ENCODE results near the gene PRKG1.

PRKG1 gene

GRCh38 chr10:51956822-51957221, 882.5 kb downstream of the PRKG1 start:
- H3K4me1 ChIP-seq (ENCODE audit: control insufficient read depth, insufficient read depth, low read length): peaks cover 10% of the 10 kb centered on the region
- H3K36me3 ChIP-seq (ENCODE audit: control insufficient read depth, insufficient read depth, low read length): no peaks in the 10 kb centered on the region
- no peaks in the 10 kb centered on the region for H3K27me3 ChIP-seq (ENCODE audit: control insufficient read depth, insufficient read depth, low read length)
- no peak overlapping the region for H3K4me3 ChIP-seq (ENCODE audit: low read length)
- H3K27ac ChIP-seq (ENCODE audit: low read depth, low read length): no peak overlapping the region
- no peak overlapping the region for H3K9ac ChIP-seq (ENCODE audit: low read length)

- Histone ChIP-seq H3K4me3 (ENCODE audit: low read length) (no peak overlapping the region), H3K27me3 (ENCODE audit: control insufficient read depth, insufficient read depth, low read length) (no peaks in the 10 kb centered on the region), H3K9ac (ENCODE audit: low read length) (no peak overlapping the region), H3K27ac (ENCODE audit: low read depth, low read length) (no peak overlapping the region), H3K4me1 (ENCODE audit: control insufficient read depth, insufficient read depth, low read length) (peaks cover 2% of the 10 kb centered on the region), H3K36me3 (ENCODE audit: control insufficient read depth, insufficient read depth, low read length) (no peaks in the 10 kb centered on the region)
Observed at GRCh38 chr10:51960494-51960895, 886.2 kb downstream of the PRKG1 start.

GRCh38 chr10:51961401-51961800, 887.1 kb downstream of the PRKG1 start:
- Histone ChIP-seq H3K4me1 (ENCODE audit: control insufficient read depth, insufficient read depth, low read length) (peaks cover 2% of the 10 kb centered on the region), H3K9ac (ENCODE audit: low read length) (no peak overlapping the region), H3K36me3 (ENCODE audit: control insufficient read depth, insufficient read depth, low read length) (no peaks in the 10 kb centered on the region), H3K27me3 (ENCODE audit: control insufficient read depth, insufficient read depth, low read length) (no peaks in the 10 kb centered on the region), H3K4me3 (ENCODE audit: low read length) (no peak overlapping the region), H3K27ac (ENCODE audit: low read depth, low read length) (no peak overlapping the region)

GRCh38 chr10:51964630-51965029, 890.3 kb downstream of the PRKG1 start:
- no peaks in the 10 kb centered on the region for H3K27me3 ChIP-seq (ENCODE audit: control insufficient read depth, insufficient read depth, low read length)
- H3K36me3 ChIP-seq (ENCODE audit: control insufficient read depth, insufficient read depth, low read length): no peaks in the 10 kb centered on the region
- no peak overlapping the region for H3K27ac ChIP-seq (ENCODE audit: low read depth, low read length)
- peaks cover 2% of the 10 kb centered on the region for H3K4me1 ChIP-seq (ENCODE audit: control insufficient read depth, insufficient read depth, low read length)
- H3K4me3 ChIP-seq (ENCODE audit: low read length): no peak overlapping the region
- no peak overlapping the region for H3K9ac ChIP-seq (ENCODE audit: low read length)

GRCh38 chr10:51965451-51965850, 891.2 kb downstream of the PRKG1 start:
- no peaks in the 10 kb centered on the region for H3K36me3 ChIP-seq (ENCODE audit: control insufficient read depth, insufficient read depth, low read length)
- H3K4me1 ChIP-seq (ENCODE audit: control insufficient read depth, insufficient read depth, low read length): peaks cover 2% of the 10 kb centered on the region
- H3K27me3 ChIP-seq (ENCODE audit: control insufficient read depth, insufficient read depth, low read length): no peaks in the 10 kb centered on the region
- no peak overlapping the region for H3K27ac ChIP-seq (ENCODE audit: low read depth, low read length)
- no peak overlapping the region for H3K4me3 ChIP-seq (ENCODE audit: low read length)
- no peak overlapping the region for H3K9ac ChIP-seq (ENCODE audit: low read length)

GRCh38 chr10:51972733-51973346, 898.6 kb downstream of the PRKG1 start:
- no peaks in the 10 kb centered on the region for H3K27me3 ChIP-seq (ENCODE audit: control insufficient read depth, insufficient read depth, low read length)
- H3K4me1 ChIP-seq (ENCODE audit: control insufficient read depth, insufficient read depth, low read length): no peaks in the 10 kb centered on the region
- H3K4me3 ChIP-seq (ENCODE audit: low read length): no peak overlapping the region
- no peaks in the 10 kb centered on the region for H3K36me3 ChIP-seq (ENCODE audit: control insufficient read depth, insufficient read depth, low read length)
- no peak overlapping the region for H3K27ac ChIP-seq (ENCODE audit: low read depth, low read length)
- H3K9ac ChIP-seq (ENCODE audit: low read length): no peak overlapping the region

GRCh38 chr10:51980752-51981151, 906.5 kb downstream of the PRKG1 start:
- Histone ChIP-seq H3K9ac (ENCODE audit: low read length) (no peak overlapping the region), H3K4me3 (ENCODE audit: low read length) (no peak overlapping the region), H3K4me1 (ENCODE audit: control insufficient read depth, insufficient read depth, low read length) (no peaks in the 10 kb centered on the region), H3K36me3 (ENCODE audit: control insufficient read depth, insufficient read depth, low read length) (no peaks in the 10 kb centered on the region), H3K27ac (ENCODE audit: low read depth, low read length) (no peak overlapping the region), H3K27me3 (ENCODE audit: control insufficient read depth, insufficient read depth, low read length) (no peaks in the 10 kb centered on the region)

- Histone ChIP-seq H3K9ac (ENCODE audit: low read length) (no peak overlapping the region), H3K4me3 (ENCODE audit: low read length) (no peak overlapping the region), H3K4me1 (ENCODE audit: control insufficient read depth, insufficient read depth, low read length) (no peaks in the 10 kb centered on the region), H3K27ac (ENCODE audit: low read depth, low read length) (no peak overlapping the region), H3K36me3 (ENCODE audit: control insufficient read depth, insufficient read depth, low read length) (no peaks in the 10 kb centered on the region), H3K27me3 (ENCODE audit: control insufficient read depth, insufficient read depth, low read length) (no peaks in the 10 kb centered on the region)
Observed at GRCh38 chr10:51981731-51982130, 907.4 kb downstream of the PRKG1 start.

- Histone ChIP-seq H3K27ac (ENCODE audit: low read depth, low read length) (no peak overlapping the region), H3K4me1 (ENCODE audit: control insufficient read depth, insufficient read depth, low read length) (no peaks in the 10 kb centered on the region)
Observed at GRCh38 chr10:51983481-51983880, 909.2 kb downstream of the PRKG1 start.

GRCh38 chr10:51985336-51985735, 911.0 kb downstream of the PRKG1 start:
- H3K36me3 ChIP-seq (ENCODE audit: control insufficient read depth, insufficient read depth, low read length): no peaks in the 10 kb centered on the region
- H3K4me3 ChIP-seq (ENCODE audit: low read length): no peak overlapping the region
- no peak overlapping the region for H3K9ac ChIP-seq (ENCODE audit: low read length)
- H3K27me3 ChIP-seq (ENCODE audit: control insufficient read depth, insufficient read depth, low read length): no peaks in the 10 kb centered on the region
- H3K27ac ChIP-seq (ENCODE audit: low read depth, low read length): no peak overlapping the region
- no peaks in the 10 kb centered on the region for H3K4me1 ChIP-seq (ENCODE audit: control insufficient read depth, insufficient read depth, low read length)

More at GRCh38 chr10:51983481-51983880, 909.2 kb downstream of the PRKG1 start:
- Histone ChIP-seq H3K9ac (ENCODE audit: low read length) (no peak overlapping the region), H3K27me3 (ENCODE audit: control insufficient read depth, insufficient read depth, low read length) (no peaks in the 10 kb centered on the region), H3K4me3 (ENCODE audit: low read length) (no peak overlapping the region), H3K36me3 (ENCODE audit: control insufficient read depth, insufficient read depth, low read length) (no peaks in the 10 kb centered on the region)

GRCh38 chr10:51986516-51986915, 912.2 kb downstream of the PRKG1 start:
- H3K36me3 ChIP-seq (ENCODE audit: control insufficient read depth, insufficient read depth, low read length): no peaks in the 10 kb centered on the region

GRCh38 chr10:51993475-51993874, 919.2 kb downstream of the PRKG1 start:
- Histone ChIP-seq H3K36me3 (ENCODE audit: control insufficient read depth, insufficient read depth, low read length) (no peaks in the 10 kb centered on the region), H3K9ac (ENCODE audit: low read length) (no peak overlapping the region), H3K4me3 (ENCODE audit: low read length) (no peak overlapping the region), H3K27me3 (ENCODE audit: control insufficient read depth, insufficient read depth, low read length) (no peaks in the 10 kb centered on the region), H3K4me1 (ENCODE audit: control insufficient read depth, insufficient read depth, low read length) (no peaks in the 10 kb centered on the region), H3K27ac (ENCODE audit: low read depth, low read length) (no peak overlapping the region)

More at GRCh38 chr10:51986516-51986915, 912.2 kb downstream of the PRKG1 start:
- Histone ChIP-seq H3K9ac (ENCODE audit: low read length) (no peak overlapping the region), H3K27ac (ENCODE audit: low read depth, low read length) (no peak overlapping the region), H3K4me1 (ENCODE audit: control insufficient read depth, insufficient read depth, low read length) (no peaks in the 10 kb centered on the region), H3K4me3 (ENCODE audit: low read length) (no peak overlapping the region), H3K27me3 (ENCODE audit: control insufficient read depth, insufficient read depth, low read length) (no peaks in the 10 kb centered on the region)

- peaks cover 6% of the 10 kb centered on the region for H3K4me1 ChIP-seq (ENCODE audit: control insufficient read depth, insufficient read depth, low read length)
- no peak overlapping the region for H3K27ac ChIP-seq (ENCODE audit: low read depth, low read length)
- H3K4me3 ChIP-seq (ENCODE audit: low read length): no peak overlapping the region
- H3K27me3 ChIP-seq (ENCODE audit: control insufficient read depth, insufficient read depth, low read length): no peaks in the 10 kb centered on the region
- no peaks in the 10 kb centered on the region for H3K36me3 ChIP-seq (ENCODE audit: control insufficient read depth, insufficient read depth, low read length)
- no peak overlapping the region for H3K9ac ChIP-seq (ENCODE audit: low read length)
Observed at GRCh38 chr10:51999096-51999495, 924.8 kb downstream of the PRKG1 start.

All from rectal smooth muscle tissue (tissue), 1 donor.